BJ (cell line): ENCODE measurements around the gene ARHGAP19. TPM values are rescaled to one million over a fixed set of nuclear protein-coding genes. Genes with fewer than 3 reads are reported as not detected.
A peak's percentile ranks its signal among the peaks of the same experiment; 100 is the strongest.
"Not testable (repeated sequence)": the region's sequence is repeated elsewhere in the genome, so short reads cannot be mapped to it uniquely, and the experiment has no call there.

ENCODE experiments used
- CTCF ChIA-PET: fragments of 350-600 bp; formaldehyde crosslinking; extraction: SDS; loops from one replicate; lab custom pipeline; 2021; ENCODE audit warnings: antibody characterized with exemption, inconsistent platforms; lab: Yijun Ruan, JAX
- POLR2A ChIA-PET: fragments of 300-600 bp; sonication (Branson Sonifier 250); formaldehyde crosslinking; extraction: SDS; loops from one replicate; lab custom pipeline; 2021; ENCODE audit warnings: antibody characterized with exemption; lab: Charles Lee
- DNase-seq: peaks from one replicate; pipeline ENCODE4 v3.0.0-alpha.2; 2011; ENCODE audit warnings: low read depth
- H3K27me3 ChIP-seq: 2 replicates; pipeline ENCODE4 v1.6.0; 2011; ENCODE audit warnings: low read length; ENCODE audit not compliant: control insufficient read depth, insufficient read depth
- H3K36me3 ChIP-seq: 2 replicates; pipeline ENCODE4 v1.5.1; 2011; ENCODE audit warnings: low read length; ENCODE audit not compliant: control insufficient read depth, insufficient read depth
- H3K4me3 ChIP-seq: 2 replicates; pipeline ENCODE4 v1.5.1; 2011; ENCODE audit warnings: low read depth, mild to moderate bottlenecking, control low read depth, low read length
- polyA plus RNA-seq: library from polyadenylated mRNA; depleted of rRNA; stranded (reverse); fragments of >200 nt; gene quantifications from 2 replicates; pipeline ENCODE4 v1.2.3, GENCODE V29; 2011
- TF ChIP-seq, protein P1 (sequence below): IDR thresholded peaks from 2 replicates; pipeline ENCODE4 v1.5.1; 2011; ENCODE audit warnings: low read depth, mild to moderate bottlenecking, control low read depth, inconsistent platforms, low read length, moderate library complexity; ENCODE audit not compliant: insufficient read depth

Gene ARHGAP19
- polyA plus RNA-seq, 1 experiment, result 2.4 TPM

DNA sequence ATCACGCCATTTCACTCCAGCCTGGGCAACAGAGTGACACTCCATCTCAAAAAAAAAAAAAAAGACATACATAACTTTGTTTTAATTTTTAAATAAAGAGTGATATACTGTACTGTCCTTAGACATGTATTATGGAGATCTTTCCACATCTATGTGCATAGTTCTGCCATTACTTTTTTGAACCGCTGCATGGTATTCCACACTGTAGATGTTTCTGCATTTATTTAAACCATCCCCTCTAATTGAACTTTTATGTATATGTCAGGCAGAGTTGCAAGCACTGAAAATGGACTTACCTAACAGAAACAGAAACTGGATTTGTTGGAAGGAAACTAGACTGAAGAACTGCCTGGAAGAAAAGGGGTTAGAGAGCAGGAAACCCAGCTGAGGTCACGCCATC lies 8.5 kb upstream of the ARHGAP19 start:
- no peaks in the 10 kb centered on the region for H3K27me3 ChIP-seq
- CTCF ChIA-PET, result no interaction called here
- H3K4me3 ChIP-seq, result no peak overlapping the region
- TF ChIP-seq, protein P1, sequence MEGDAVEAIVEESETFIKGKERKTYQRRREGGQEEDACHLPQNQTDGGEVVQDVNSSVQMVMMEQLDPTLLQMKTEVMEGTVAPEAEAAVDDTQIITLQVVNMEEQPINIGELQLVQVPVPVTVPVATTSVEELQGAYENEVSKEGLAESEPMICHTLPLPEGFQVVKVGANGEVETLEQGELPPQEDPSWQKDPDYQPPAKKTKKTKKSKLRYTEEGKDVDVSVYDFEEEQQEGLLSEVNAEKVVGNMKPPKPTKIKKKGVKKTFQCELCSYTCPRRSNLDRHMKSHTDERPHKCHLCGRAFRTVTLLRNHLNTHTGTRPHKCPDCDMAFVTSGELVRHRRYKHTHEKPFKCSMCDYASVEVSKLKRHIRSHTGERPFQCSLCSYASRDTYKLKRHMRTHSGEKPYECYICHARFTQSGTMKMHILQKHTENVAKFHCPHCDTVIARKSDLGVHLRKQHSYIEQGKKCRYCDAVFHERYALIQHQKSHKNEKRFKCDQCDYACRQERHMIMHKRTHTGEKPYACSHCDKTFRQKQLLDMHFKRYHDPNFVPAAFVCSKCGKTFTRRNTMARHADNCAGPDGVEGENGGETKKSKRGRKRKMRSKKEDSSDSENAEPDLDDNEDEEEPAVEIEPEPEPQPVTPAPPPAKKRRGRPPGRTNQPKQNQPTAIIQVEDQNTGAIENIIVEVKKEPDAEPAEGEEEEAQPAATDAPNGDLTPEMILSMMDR, result no peak
- no peak for DNase-seq
- POLR2A ChIA-PET, result no interaction called here
- H3K36me3 ChIP-seq, result no peaks in the 10 kb centered on the region

DNA sequence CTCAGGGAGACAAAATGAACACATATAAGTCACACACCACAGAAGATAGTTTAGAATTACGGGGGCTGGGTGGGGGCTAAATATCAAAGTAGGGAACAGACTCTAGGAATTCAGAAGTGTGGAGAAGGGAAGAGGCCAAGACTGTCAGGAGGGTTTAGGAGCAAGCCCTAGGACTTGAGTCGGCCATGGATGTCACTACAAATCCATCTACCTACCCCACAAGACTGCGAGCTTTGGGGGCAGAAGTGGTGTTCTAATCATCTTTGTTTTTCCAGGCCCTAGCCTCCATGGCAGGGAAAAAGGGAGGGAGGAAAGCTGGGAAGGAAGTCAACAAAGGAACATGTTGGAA lies 5.8 kb upstream of the ARHGAP19 start:
- Histone ChIP-seq H3K36me3 (no peaks in the 10 kb centered on the region), H3K27me3 (no peaks in the 10 kb centered on the region), H3K4me3 (no peak overlapping the region)
- TF ChIP-seq, protein P1, result no peak
- CTCF ChIA-PET, result interaction anchor here (1.1 kb wide), 1 partner anchor 34 kb away, joined by 3 read pairs; no protein-coding TSS in a partner anchor
- no peak for DNase-seq
- POLR2A ChIA-PET, result no interaction called here

DNA sequence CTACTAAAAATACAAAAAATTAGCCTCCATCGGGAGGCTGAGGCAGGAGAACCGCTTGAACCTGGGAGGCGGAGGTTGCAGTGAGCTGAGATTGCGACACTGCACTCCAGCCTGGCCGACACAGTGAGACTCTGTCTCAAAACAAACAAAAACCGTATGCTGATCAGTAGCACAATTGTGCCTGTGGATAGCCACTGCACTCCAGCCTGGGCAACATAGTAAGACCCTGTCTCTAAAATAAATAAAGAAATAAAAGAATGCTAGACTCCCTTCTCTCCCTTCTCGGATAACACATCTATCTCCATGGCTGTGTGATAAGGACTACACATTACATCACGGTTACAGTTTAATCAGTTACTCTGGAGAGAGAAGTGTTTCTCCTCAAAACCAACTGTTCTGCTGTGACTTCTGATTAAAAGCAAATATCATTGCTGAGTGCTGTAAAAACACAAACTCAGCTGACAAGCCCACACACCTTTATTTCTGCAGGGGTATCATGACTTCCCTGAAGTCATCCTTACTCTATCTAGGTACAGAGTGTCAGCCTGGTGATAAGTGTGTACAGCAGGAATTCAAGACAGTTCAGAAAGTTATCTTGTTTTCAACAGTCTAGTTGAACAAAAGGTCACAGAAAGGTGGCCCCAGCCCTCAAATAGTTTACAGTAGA lies 5.3 kb upstream of the ARHGAP19 start:
- Histone ChIP-seq H3K36me3 (no peaks in the 10 kb centered on the region), H3K4me3 (no peak overlapping the region), H3K27me3 (no peaks in the 10 kb centered on the region)
- POLR2A ChIA-PET, result no interaction called here
- no peak for DNase-seq
- TF ChIP-seq, protein P1, result no peak
- CTCF ChIA-PET, result interaction anchor here (1.1 kb wide), 1 partner anchor 35 kb away, joined by 3 read pairs; no protein-coding TSS in a partner anchor

DNA sequence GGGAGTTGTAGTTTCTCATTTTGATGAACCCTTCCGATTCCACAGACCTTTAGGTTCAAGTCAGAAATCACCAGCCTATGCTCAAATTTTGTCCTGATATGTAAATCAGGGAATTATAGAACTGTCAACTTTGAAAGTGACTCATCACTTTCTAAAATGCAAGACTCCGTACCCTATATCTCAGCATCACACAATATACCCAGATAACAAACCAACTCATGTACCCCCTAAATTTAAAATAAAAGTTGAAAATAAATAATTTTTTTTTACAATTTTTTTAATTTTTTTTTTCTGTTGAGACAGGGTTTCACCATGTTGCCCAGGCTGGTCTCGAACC lies 393 bp upstream of the ARHGAP19 start:
- TF ChIP-seq, protein P1, result no peak
- CTCF ChIA-PET, result interaction anchor here (0.9 kb wide), 1 partner anchor 202 kb away, joined by 3 read pairs; no protein-coding TSS in a partner anchor
- no peak for DNase-seq
- POLR2A ChIA-PET, result no interaction called here
- Histone ChIP-seq H3K4me3 (no peak overlapping the region), H3K27me3 (no peaks in the 10 kb centered on the region), H3K36me3 (no peaks in the 10 kb centered on the region)

DNA sequence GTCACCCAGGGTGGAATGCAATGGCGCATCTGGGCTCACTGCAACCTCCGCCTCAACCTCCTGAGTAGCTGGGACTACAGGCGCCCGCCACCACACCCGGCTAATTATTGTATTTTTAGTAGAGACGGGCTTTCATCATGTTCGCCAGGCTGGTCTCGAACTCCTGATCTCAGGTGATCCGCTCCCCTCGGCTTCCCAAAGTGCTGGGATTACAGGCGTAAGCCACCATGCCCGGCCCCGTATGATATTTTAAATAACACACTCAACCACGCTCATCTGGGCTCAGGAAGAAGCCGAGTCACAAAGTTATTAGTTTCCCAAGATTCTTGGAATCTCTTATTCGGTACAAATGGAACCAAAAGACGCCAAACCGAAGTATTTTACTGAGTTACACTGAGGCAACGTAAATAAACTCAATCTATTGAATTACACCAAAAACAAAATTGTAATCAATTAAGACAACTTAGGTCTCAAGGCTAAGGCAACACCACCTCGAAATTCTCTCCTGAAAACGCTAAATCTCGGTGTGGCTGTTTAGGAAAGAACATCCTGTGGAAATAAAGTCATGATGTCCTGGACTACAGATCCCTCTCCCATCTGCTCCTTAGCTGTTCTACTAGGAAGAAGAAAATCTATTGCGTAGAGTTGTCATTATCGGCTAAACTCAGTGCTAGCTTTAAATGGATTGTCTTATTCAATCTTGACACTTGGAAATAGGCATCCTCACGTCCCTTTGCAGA lies 910 bp downstream of the ARHGAP19 start:
- TF ChIP-seq, protein P1, result no peak
- ChIA-PET CTCF (interaction anchor here (0.7 to 1.8 kb wide), 3 partner anchors 13 to 962 kb away, joined by 3 to 5 read pairs (median 3); no protein-coding TSS in a partner anchor), POLR2A (no interaction called here)
- H3K4me3 ChIP-seq, result peak overlapping the region; percentile 66
- no peaks in the 10 kb centered on the region for H3K36me3 ChIP-seq
- no peaks in the 10 kb centered on the region for H3K27me3 ChIP-seq
- DNase-seq, result no peak

DNA sequence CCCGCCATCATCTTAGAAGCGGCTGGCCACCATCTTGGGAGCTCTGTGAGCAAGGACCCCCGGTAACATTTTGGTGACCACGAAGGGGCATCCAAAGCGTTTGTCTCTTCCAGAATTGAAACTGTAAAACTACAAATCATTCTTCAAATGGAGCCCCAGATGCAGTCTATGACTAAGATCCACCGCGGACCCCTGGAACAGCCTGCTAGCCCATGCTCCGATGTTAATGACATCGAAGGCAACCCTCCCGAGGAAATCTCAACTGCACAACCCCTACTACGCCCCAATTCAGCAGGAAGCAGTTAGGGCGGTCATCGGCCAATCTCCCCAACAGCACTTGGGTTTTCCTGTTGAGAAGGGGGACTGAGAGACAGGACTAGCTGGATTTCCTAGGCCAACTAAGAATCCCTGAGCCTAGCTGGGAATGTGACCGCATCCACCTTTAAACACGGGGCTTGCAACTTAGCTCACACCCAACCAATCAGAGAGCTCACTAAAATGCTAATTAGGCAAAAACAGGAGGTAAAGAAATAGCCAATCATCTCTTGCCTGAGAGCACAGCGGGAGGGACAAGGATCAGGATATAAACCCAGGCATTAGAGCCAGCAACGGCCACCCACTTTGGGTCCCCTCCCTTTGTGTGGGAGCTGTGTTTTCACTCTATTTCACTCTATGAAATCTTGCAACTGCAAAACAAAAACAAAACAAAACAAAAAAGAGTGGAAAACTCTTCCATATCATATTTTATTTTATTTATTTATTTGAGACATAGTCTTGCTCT lies 1.7 kb downstream of the ARHGAP19 start:
- H3K27me3 ChIP-seq, H3K4me3 ChIP-seq, POLR2A ChIA-PET, H3K36me3 ChIP-seq, DNase-seq: not testable (repeated sequence)
- CTCF ChIA-PET, result interaction anchor here (1.2 to 1.8 kb wide), 3 partner anchors 12 to 43 kb away, joined by 3 to 5 read pairs (median 3); no protein-coding TSS in a partner anchor

DNA sequence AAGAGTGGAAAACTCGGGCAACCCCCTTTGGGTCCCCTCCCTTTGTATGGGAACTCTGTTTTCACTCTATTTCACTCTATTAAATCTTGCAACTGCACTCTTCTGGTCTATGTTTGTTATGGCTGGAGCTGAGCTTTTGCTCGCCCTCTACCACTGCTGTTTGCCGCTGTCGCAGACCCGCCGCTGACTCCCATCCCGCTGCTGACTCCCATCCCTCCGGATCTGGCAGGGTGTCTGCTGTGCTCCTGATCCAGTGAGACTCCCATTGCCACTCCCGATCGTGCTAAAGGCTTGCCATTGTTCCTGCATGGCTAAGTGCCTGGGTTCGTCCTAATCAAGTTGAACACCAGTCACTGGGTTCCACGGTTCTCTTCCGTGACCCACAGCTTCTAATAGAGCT lies 2.4 kb downstream of the ARHGAP19 start:
- POLR2A ChIA-PET, DNase-seq: not testable (repeated sequence)
- CTCF ChIA-PET, result interaction anchor here (1.4 kb wide), 1 partner anchor 12 kb away, joined by 3 read pairs; no protein-coding TSS in a partner anchor

More for the DNA sequence above, 2.4 kb downstream of the ARHGAP19 start:
- H3K4me3 ChIP-seq, H3K27me3 ChIP-seq, H3K36me3 ChIP-seq: not testable (repeated sequence)
